HEK293 (cell line): ENCODE data around the gene ZCCHC10.
A peak's percentile ranks its signal among the peaks of the same experiment; 100 is the strongest.

Experiments
- CTCF ChIA-PET: fragments of 350-600 bp; formaldehyde crosslinking; extraction: SDS; loops from one replicate; lab custom pipeline; 2021; ENCODE audit warnings: antibody characterized with exemption; lab: Yijun Ruan, JAX
- POLR2A ChIA-PET: fragments of 300-600 bp; formaldehyde crosslinking; extraction: SDS; loops from one replicate; lab custom pipeline; 2020; ENCODE audit warnings: antibody characterized with exemption, inconsistent platforms; lab: Yijun Ruan, JAX
- H3K27ac ChIP-seq: fragments of 200-500 bp; sonication (Bioruptor generic); 2 replicates; pipeline ENCODE4 v1.5.1; 2014; ENCODE audit warnings: low read depth, low read length, control low read depth, inconsistent platforms; ENCODE audit errors: extremely low read depth
- H3K36me3 ChIP-seq, 2 experiments: fragments of 200-500 bp in 1 of 2; sonication (Bioruptor generic) in 1 of 2; 1 replicate in 1 of 2; 2 replicates in 1 of 2; pipeline ENCODE4 v1.5.1; 2014 to 2017; ENCODE audit warnings: inconsistent platforms in 2 of 2, low read length in 2 of 2; ENCODE audit not compliant: control insufficient read depth in 2 of 2, insufficient read depth in 1 of 2
- H3K4me1 ChIP-seq: fragments of 200-500 bp; sonication (Bioruptor generic); 2 replicates; pipeline ENCODE4 v1.5.1; 2014; ENCODE audit warnings: mild to moderate bottlenecking, low read length, inconsistent platforms; ENCODE audit not compliant: control insufficient read depth, insufficient read depth
- H3K4me3 ChIP-seq: 2 replicates; pipeline ENCODE4 v1.5.1; 2011; ENCODE audit warnings: low read depth, mild to moderate bottlenecking, control low read depth, low read length, moderate library complexity
- H3K9me3 ChIP-seq: fragments of 200-500 bp; sonication (Bioruptor generic); 2 replicates; pipeline ENCODE4 v1.5.1; 2014; ENCODE audit warnings: low read depth, low read length, inconsistent platforms; ENCODE audit not compliant: control insufficient read depth, insufficient read depth
- AEBP2 ChIP-seq: fragments of 450-650 bp; formaldehyde crosslinking; IDR thresholded peaks from 2 replicates; pipeline ENCODE4 v1.5.1; 2016; ENCODE audit warnings: missing biosample characterization, missing genetic modification characterization, borderline replicate concordance
- BCL11A ChIP-seq: fragments of 450-650 bp; formaldehyde crosslinking; IDR thresholded peaks from 2 replicates; pipeline ENCODE4 v1.5.1; 2016; ENCODE audit warnings: low read depth, missing biosample characterization, missing genetic modification characterization
- CTCF ChIP-seq: fragments of 450-650 bp; formaldehyde crosslinking; IDR thresholded peaks from 2 replicates; pipeline ENCODE4 v1.5.1; 2016; ENCODE audit warnings: missing biosample characterization, missing genetic modification characterization
- GLI4 ChIP-seq: fragments of 450-650 bp; formaldehyde crosslinking; IDR thresholded peaks from 2 replicates; pipeline ENCODE4 v1.5.1; 2016; ENCODE audit warnings: missing biosample characterization, missing genetic modification characterization
- HOXC10 ChIP-seq: sonication (generic); formaldehyde crosslinking; IDR thresholded peaks from 2 replicates; pipeline ENCODE4 v1.8.1; 2023; ENCODE audit warnings: mild to moderate bottlenecking, missing genetic modification reagents
- KLF10 ChIP-seq: fragments of 450-650 bp; IDR thresholded peaks from 2 replicates; pipeline ENCODE4 v1.5.1; 2018; ENCODE audit warnings: missing biosample characterization, mild to moderate bottlenecking, missing genetic modification characterization
- MYNN ChIP-seq: fragments of 450-650 bp; formaldehyde crosslinking; IDR thresholded peaks from 2 replicates; pipeline ENCODE4 v1.5.1; 2016; ENCODE audit warnings: missing biosample characterization, missing genetic modification characterization, borderline replicate concordance
- REPIN1 ChIP-seq: fragments of 450-650 bp; formaldehyde crosslinking; IDR thresholded peaks from 2 replicates; pipeline ENCODE4 v1.5.1; 2017; ENCODE audit warnings: missing biosample characterization, missing genetic modification characterization, low read depth
- SCRT1 ChIP-seq: fragments of 450-650 bp; formaldehyde crosslinking; IDR thresholded peaks from 2 replicates; pipeline ENCODE4 v1.5.1; 2016; ENCODE audit warnings: missing biosample characterization, missing genetic modification characterization, borderline replicate concordance
- SP2 ChIP-seq: fragments of 450-650 bp; formaldehyde crosslinking; IDR thresholded peaks from 2 replicates; pipeline ENCODE4 v1.5.1; 2016; ENCODE audit warnings: missing biosample characterization, missing genetic modification characterization
- SP3 ChIP-seq: fragments of 450-650 bp; formaldehyde crosslinking; IDR thresholded peaks from 2 replicates; pipeline ENCODE4 v1.5.1; 2016; ENCODE audit warnings: missing biosample characterization, missing genetic modification characterization
- TCF7L2 ChIP-seq: IDR thresholded peaks from 2 replicates; pipeline ENCODE4 v1.6.1; 2011; ENCODE audit warnings: low read depth, mild to moderate bottlenecking, inconsistent platforms, low read length, moderate library complexity, borderline replicate concordance
- TRIM28 ChIP-seq: IDR thresholded peaks from 2 replicates; pipeline ENCODE4 v1.6.1; 2011; ENCODE audit warnings: low read length, control low read depth, borderline replicate concordance
- ZBTB17 ChIP-seq: fragments of 450-650 bp; formaldehyde crosslinking; IDR thresholded peaks from 2 replicates; pipeline ENCODE4 v1.5.1; 2016; ENCODE audit warnings: missing biosample characterization, missing genetic modification characterization
- ZBTB20 ChIP-seq: fragments of 450-650 bp; formaldehyde crosslinking; IDR thresholded peaks from 2 replicates; pipeline ENCODE4 v1.5.1; 2016; ENCODE audit warnings: missing biosample characterization, missing genetic modification characterization
- ZBTB26 ChIP-seq: fragments of 450-650 bp; formaldehyde crosslinking; optimal IDR thresholded peaks from 2 replicates; pipeline ENCODE3; 2016; ENCODE audit warnings: missing biosample characterization, mild to moderate bottlenecking, missing genetic modification characterization
- ZBTB48 ChIP-seq: fragments of 450-650 bp; formaldehyde crosslinking; IDR thresholded peaks from 2 replicates; pipeline ENCODE4 v1.5.1; 2016; ENCODE audit warnings: missing biosample characterization, missing genetic modification characterization
- ZBTB6 ChIP-seq: fragments of 450-650 bp; formaldehyde crosslinking; IDR thresholded peaks from 2 replicates; pipeline ENCODE4 v1.5.1; 2017; ENCODE audit warnings: missing biosample characterization, missing genetic modification characterization
- ZBTB8A ChIP-seq: fragments of 450-650 bp; formaldehyde crosslinking; IDR thresholded peaks from 2 replicates; pipeline ENCODE4 v1.5.1; 2016; ENCODE audit warnings: missing biosample characterization, missing genetic modification characterization
- ZNF155 ChIP-seq: fragments of 450-650 bp; formaldehyde crosslinking; IDR thresholded peaks from 2 replicates; pipeline ENCODE4 v1.5.1; 2016; ENCODE audit warnings: missing biosample characterization, missing genetic modification characterization
- ZNF175 ChIP-seq: fragments of 450-650 bp; formaldehyde crosslinking; IDR thresholded peaks from 2 replicates; pipeline ENCODE4 v1.5.1; 2016; ENCODE audit warnings: missing biosample characterization, missing genetic modification characterization
- ZNF184 ChIP-seq: fragments of 450-650 bp; IDR thresholded peaks from 2 replicates; pipeline ENCODE4 v1.5.1; 2018; ENCODE audit warnings: missing biosample characterization, mild to moderate bottlenecking, missing genetic modification characterization
- ZNF19 ChIP-seq: fragments of 450-650 bp; formaldehyde crosslinking; IDR thresholded peaks from 2 replicates; pipeline ENCODE4; 2016; ENCODE audit warnings: missing biosample characterization, missing genetic modification characterization, low read depth
- ZNF24 ChIP-seq: fragments of 450-650 bp; formaldehyde crosslinking; IDR thresholded peaks from 2 replicates; pipeline ENCODE4 v1.5.1; 2016; ENCODE audit warnings: missing biosample characterization, missing genetic modification characterization
- ZNF335 ChIP-seq: fragments of 450-650 bp; formaldehyde crosslinking; conservative IDR thresholded peaks from 2 replicates; pipeline ENCODE4 v1.5.1; 2016; ENCODE audit warnings: missing biosample characterization, missing genetic modification characterization
- ZNF585B ChIP-seq: fragments of 450-650 bp; formaldehyde crosslinking; IDR thresholded peaks from 2 replicates; pipeline ENCODE4 v1.5.1; 2016; ENCODE audit warnings: missing biosample characterization, missing genetic modification characterization
- ZNF596 ChIP-seq: fragments of 450-650 bp; IDR thresholded peaks from 2 replicates; pipeline ENCODE4 v1.5.0; 2018; ENCODE audit warnings: missing biosample characterization, mild to moderate bottlenecking, missing genetic modification characterization, moderate library complexity
- ZNF629 ChIP-seq: fragments of 450-650 bp; formaldehyde crosslinking; IDR thresholded peaks from 2 replicates; pipeline ENCODE4 v1.5.1; 2017; ENCODE audit warnings: missing biosample characterization, missing genetic modification characterization
- ZNF843 ChIP-seq: fragments of 450-650 bp; formaldehyde crosslinking; IDR thresholded peaks from 2 replicates; pipeline ENCODE4 v1.5.1; 2016; ENCODE audit warnings: missing biosample characterization, missing genetic modification characterization
- ZSCAN30 ChIP-seq: fragments of 450-650 bp; IDR thresholded peaks from 2 replicates; pipeline ENCODE4 v1.5.1; 2018; ENCODE audit warnings: missing biosample characterization, mild to moderate bottlenecking, missing genetic modification characterization, moderate library complexity
- ZXDB ChIP-seq: fragments of 450-650 bp; formaldehyde crosslinking; IDR thresholded peaks from 2 replicates; pipeline ENCODE4 v1.5.1; 2016; ENCODE audit warnings: missing biosample characterization, missing genetic modification characterization

ZCCHC10 gene

GRCh38 chr5:133052317-133053175 is 26.2 kb upstream of the ZCCHC10 start:
- ChIA-PET POLR2A (interaction anchor here (0.7 to 2.6 kb wide), 17 partner anchors 8 to 187 kb away, joined by 3 to 23 read pairs (median 4); partner anchors contain the start of genes AFF4, GDF9 and UQCRQ), CTCF (interaction anchor here (0.6 kb wide), 1 partner anchor 35 kb away, joined by 4 read pairs; no protein-coding TSS in a partner anchor)
- Histone ChIP-seq H3K4me3 (peak overlapping the region; percentile 94), H3K9me3 (no peaks in the 10 kb centered on the region), H3K36me3 (no peaks in the 10 kb centered on the region), H3K4me1 (peaks cover 19% of the 10 kb centered on the region), H3K27ac (peak overlapping the region; percentile 97)
- TF ChIP-seq SCRT1 (tag by site-specific recombination): no peak
- 0 out of 2 replicates have a peak, but pooled peaks have one; percentile 41 for TF ChIP-seq REPIN1
- 0 out of 2 replicates have a peak, but pooled peaks have one; percentile 7 for TF ChIP-seq ZBTB8A (tag by site-specific recombination)
- peak; percentile 41; the same call in 1 of the 2 replicates for TF ChIP-seq ZBTB48 (tag by site-specific recombination)
- TF ChIP-seq ZNF155 (tag by site-specific recombination): no peak
- peak; percentile 46 for TF ChIP-seq SP3 (tag by site-specific recombination)
- TF ChIP-seq ZBTB17 (tag by site-specific recombination): peak; percentile 64
- no peak for TF ChIP-seq ZNF175 (tag by site-specific recombination)
- 0 out of 2 replicates have a peak, but pooled peaks have one; percentile 8 for TF ChIP-seq ZNF24 (tag by site-specific recombination)
- TF ChIP-seq HOXC10 (CRISPR knock-in tag): no peak
- TF ChIP-seq AEBP2 (tag by site-specific recombination): no peak
- no peak for TF ChIP-seq ZNF585B
- peak; percentile 60; the same call in 1 of the 2 replicates for TF ChIP-seq ZNF335
- peak; percentile 19; the same call in 1 of the 2 replicates for TF ChIP-seq KLF10 (tag by site-specific recombination)
- TF ChIP-seq GLI4 (tag by site-specific recombination): peak; percentile 73; the same call in 1 of the 2 replicates
- TF ChIP-seq ZNF19 (tag by site-specific recombination): no peak
- TF ChIP-seq TRIM28: no peak
- 0 out of 2 replicates have a peak, but pooled peaks have one; percentile 9 for TF ChIP-seq ZNF629
- no peak for TF ChIP-seq MYNN (tag by site-specific recombination)
- no peak for TF ChIP-seq ZNF843 (tag by site-specific recombination)
- peak; percentile 79 for TF ChIP-seq ZBTB20 (tag by site-specific recombination)
- peak; percentile 69 for TF ChIP-seq BCL11A (tag by site-specific recombination)
- TF ChIP-seq ZNF596 (tag by site-specific recombination): peak; percentile 56; the same call in 1 of the 2 replicates
- peak; percentile 48 for TF ChIP-seq ZBTB26 (tag by site-specific recombination)
- peak; percentile 41; the same call in 1 of the 2 replicates for TF ChIP-seq ZBTB6
- TF ChIP-seq ZNF184 (tag by site-specific recombination): 0 out of 2 replicates have a peak, but pooled peaks have one; percentile 30
- 0 out of 2 replicates have a peak, but pooled peaks have one; percentile 4 for TF ChIP-seq ZXDB (tag by site-specific recombination)
- TF ChIP-seq TCF7L2: no peak
- TF ChIP-seq ZSCAN30 (tag by site-specific recombination): 0 out of 2 replicates have a peak, but pooled peaks have one; percentile 9
- peak; percentile 19; the same call in 1 of the 2 replicates for TF ChIP-seq SP2 (tag by site-specific recombination)
- TF ChIP-seq CTCF (tag by site-specific recombination): peak; percentile 48; the same call in 1 of the 2 replicates
